ENCODE results near the gene DEDD. TPM values are rescaled to one million over a fixed set of nuclear protein-coding genes. Genes with fewer than 3 reads are reported as not detected.
A peak's percentile ranks its signal among the peaks of the same experiment; 100 is the strongest.

DEDD gene
- total RNA-seq, 1 donor from 2014 or later = 37.5 TPM

DNA sequence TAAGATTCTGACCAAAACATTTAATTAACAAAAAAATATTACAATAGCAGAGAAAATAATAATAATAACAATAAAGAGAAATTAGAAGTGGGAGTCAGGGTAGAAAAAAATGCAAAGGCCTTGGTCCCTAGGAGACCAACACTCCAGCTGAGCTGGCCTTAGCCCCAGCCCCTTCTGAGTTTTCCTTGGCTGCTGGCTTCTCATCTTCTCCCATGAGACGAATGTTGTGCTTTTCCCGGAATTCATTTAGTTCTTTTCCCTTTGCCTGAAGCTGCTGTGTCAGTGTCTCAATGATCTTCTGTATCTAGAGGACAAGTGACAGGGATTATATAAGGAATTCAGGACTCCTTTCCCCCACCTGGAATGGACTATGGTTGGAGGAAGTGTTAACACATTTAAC is 31.9 kb downstream of the DEDD start:
- intact Hi-C loops (cut with DNase I) = no loop called here
- no peak for ATAC-seq
- DNase-seq = no peak
- H3K4me3 ChIP-seq = no peak overlapping the region
- H3K36me3 ChIP-seq = peaks cover 38% of the 10 kb centered on the region
- H3K27ac ChIP-seq = no peak overlapping the region
- TF ChIP-seq, protein P1, sequence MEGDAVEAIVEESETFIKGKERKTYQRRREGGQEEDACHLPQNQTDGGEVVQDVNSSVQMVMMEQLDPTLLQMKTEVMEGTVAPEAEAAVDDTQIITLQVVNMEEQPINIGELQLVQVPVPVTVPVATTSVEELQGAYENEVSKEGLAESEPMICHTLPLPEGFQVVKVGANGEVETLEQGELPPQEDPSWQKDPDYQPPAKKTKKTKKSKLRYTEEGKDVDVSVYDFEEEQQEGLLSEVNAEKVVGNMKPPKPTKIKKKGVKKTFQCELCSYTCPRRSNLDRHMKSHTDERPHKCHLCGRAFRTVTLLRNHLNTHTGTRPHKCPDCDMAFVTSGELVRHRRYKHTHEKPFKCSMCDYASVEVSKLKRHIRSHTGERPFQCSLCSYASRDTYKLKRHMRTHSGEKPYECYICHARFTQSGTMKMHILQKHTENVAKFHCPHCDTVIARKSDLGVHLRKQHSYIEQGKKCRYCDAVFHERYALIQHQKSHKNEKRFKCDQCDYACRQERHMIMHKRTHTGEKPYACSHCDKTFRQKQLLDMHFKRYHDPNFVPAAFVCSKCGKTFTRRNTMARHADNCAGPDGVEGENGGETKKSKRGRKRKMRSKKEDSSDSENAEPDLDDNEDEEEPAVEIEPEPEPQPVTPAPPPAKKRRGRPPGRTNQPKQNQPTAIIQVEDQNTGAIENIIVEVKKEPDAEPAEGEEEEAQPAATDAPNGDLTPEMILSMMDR (IDR thresholded peaks at IDR 0.05) = no peak
- H3K9me3 ChIP-seq = no peaks in the 10 kb centered on the region
- H3K4me1 ChIP-seq = peaks cover 19% of the 10 kb centered on the region
- H3K27me3 ChIP-seq = no peaks in the 10 kb centered on the region

DNA sequence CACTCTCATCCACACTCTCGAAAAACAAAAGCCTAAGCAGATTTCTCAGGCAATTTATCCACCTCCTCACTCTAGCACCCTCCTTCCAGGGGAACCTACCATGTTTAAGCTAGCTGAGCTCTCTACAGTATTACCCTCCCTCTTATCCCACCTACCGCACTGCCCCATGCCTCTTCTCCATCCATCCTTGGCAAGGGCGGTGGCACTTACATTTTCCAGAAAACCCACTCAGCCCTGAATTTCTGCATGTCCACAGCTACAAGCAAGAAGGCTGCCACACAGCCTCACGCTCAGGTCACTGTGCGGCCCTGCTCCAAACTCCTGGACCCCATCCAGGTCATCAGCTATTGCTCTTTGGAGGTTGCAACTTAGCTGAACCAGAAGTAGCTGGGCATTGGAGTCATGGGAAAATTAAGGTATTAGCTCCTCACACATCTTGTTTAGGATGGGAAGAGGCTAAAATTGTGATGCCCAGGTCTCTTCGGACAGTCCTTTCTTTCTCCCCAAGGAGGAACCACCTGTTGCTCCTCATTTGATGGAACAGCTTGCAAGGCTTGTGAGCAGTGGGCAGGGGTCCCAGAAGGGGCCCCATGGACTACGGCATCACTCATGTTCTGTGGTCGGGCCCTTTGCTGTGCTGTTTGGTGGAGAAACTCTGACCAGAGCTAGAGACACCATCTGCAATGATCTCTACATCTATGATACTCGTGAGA is 33.2 kb downstream of the DEDD start:
- no peak overlapping the region for H3K27ac ChIP-seq
- H3K36me3 ChIP-seq = peaks cover 34% of the 10 kb centered on the region
- H3K4me3 ChIP-seq = peak overlapping the region; percentile 65
- TF ChIP-seq, protein P1 (IDR thresholded peaks at IDR 0.05) = no peak
- no peak for DNase-seq
- no peaks in the 10 kb centered on the region for H3K9me3 ChIP-seq
- intact Hi-C loops (cut with DNase I) = loop anchor here (5.0 kb wide), 1 partner anchor 107 kb away; no protein-coding TSS in a partner anchor
- H3K4me1 ChIP-seq = peaks cover 19% of the 10 kb centered on the region
- H3K27me3 ChIP-seq = no peaks in the 10 kb centered on the region
- ATAC-seq = no peak

DNA sequence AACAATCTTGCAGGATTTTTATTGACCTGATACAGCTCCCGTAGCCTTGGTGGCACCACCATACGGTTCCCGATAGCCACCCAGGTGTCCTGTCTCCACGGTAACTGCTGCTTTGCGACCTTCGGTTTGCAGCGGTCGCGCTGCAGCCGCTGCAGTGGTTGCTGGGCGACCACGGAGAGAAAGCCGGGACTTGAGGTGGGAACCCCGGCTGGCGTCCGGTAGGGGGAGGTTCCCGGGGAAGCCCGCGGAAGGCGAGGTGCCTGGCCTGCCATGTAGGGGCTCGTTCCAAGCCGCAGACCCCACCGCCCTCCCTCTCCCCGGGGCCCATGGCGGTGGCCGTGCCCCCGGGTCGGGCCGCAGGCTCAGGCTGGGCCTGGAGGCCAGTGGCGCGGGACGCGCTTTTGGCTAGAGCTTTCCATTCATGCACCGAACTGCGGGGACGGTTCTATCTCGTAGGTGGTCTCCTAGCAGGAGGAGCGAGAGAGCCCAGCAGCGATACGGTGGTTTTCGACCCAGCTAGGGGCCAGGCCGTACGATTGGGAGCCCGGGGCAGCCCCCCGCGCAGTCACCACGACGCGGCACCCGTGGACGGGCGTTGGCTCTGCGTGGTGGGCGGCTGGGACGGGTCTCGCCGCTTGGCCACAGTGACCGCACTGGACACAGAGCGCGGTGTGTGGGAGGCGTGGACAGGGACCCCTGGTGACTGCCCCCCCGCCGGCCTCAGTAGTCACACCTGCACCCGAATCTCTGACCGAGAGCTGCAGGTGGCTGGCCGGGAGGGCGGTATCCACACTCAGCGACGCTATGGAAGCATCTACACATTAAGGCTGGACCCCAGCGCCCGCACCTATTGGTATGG is 34.0 kb downstream of the DEDD start, which contains the start of gene KLHDC9:
Gene KLHDC9 (plus strand): TSS at position 152 of the 859 bp plus-strand sequence. CDS start 175 bp downstream, at position 327.
- TF ChIP-seq, protein P1 (IDR thresholded peaks at IDR 0.05) = peak; percentile 17
- DNase-seq (peak; percentile 92), ATAC-seq (peak; percentile 89)
- H3K4me3 ChIP-seq = peak within 1 kb of the TSS; percentile 65
- no peaks in the 10 kb centered on the region for H3K27me3 ChIP-seq
- H3K4me1 ChIP-seq = peaks cover 19% of the 10 kb centered on the region
- H3K9me3 ChIP-seq = no peaks in the 10 kb centered on the region
- H3K36me3 ChIP-seq = peaks cover 31% of the 10 kb centered on the region
- peak within 1 kb of the TSS; percentile 66 for H3K27ac ChIP-seq
- intact Hi-C loops (cut with DNase I) = loop anchor here (5.0 kb wide), 1 partner anchor 106 kb away; no protein-coding TSS in a partner anchor

DNA sequence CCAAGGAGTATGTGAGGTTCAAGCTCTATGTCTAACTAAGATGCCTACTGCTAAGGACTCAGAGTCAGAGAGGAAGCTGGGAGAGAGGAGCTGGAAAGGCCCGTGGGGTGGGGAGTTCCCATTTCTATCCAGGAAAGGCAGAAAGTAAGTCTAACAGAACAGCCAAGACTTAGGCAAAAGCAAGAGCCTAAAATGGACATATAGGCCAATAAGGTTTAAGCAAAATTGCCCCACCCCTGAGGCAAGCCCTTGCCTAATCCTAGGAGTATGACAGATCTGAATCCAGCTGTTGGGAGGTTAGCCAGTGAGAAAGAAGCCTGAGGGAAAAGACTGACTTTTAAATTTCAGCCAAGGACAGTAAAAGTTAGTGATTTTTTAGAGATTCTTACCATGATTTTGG is 35.9 kb downstream of the DEDD start:
- H3K4me3 ChIP-seq = no peak overlapping the region
- H3K36me3 ChIP-seq = peaks cover 18% of the 10 kb centered on the region
- intact Hi-C loops (cut with DNase I) = loop anchor here (5.0 kb wide), 1 partner anchor 104 kb away; no protein-coding TSS in a partner anchor
- TF ChIP-seq, protein P1 (IDR thresholded peaks at IDR 0.05) = no peak
- H3K27ac ChIP-seq = peak overlapping the region; percentile 66
- ATAC-seq (peak; percentile 4), DNase-seq (no peak)
- no peaks in the 10 kb centered on the region for H3K27me3 ChIP-seq
- peaks cover 19% of the 10 kb centered on the region for H3K4me1 ChIP-seq
- no peaks in the 10 kb centered on the region for H3K9me3 ChIP-seq

DNA sequence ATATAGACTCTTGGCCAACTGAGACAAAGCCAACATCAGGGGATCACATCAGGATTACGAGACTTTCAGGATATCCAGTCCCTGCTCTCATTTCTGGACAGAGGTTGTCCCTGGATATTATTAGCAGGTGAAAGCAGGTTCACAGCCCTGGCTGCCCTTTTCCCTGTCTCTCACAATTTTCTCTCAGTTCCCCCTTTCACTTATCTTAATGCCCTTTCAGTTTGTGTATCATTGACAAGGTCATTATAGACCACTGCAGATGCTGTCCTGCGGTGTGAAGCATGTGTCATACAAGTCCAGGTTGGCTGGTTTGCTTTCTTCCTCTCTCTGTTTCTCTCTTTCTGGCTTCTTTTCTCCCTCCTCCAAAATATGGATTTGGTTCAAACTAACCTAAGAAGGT is 36.5 kb downstream of the DEDD start:
- ATAC-seq (no peak), DNase-seq (no peak)
- no peak overlapping the region for H3K4me3 ChIP-seq
- H3K4me1 ChIP-seq = peaks cover 19% of the 10 kb centered on the region
- H3K27me3 ChIP-seq = no peaks in the 10 kb centered on the region
- TF ChIP-seq, protein P1 (IDR thresholded peaks at IDR 0.05) = no peak
- H3K36me3 ChIP-seq = peaks cover 13% of the 10 kb centered on the region
- H3K9me3 ChIP-seq = no peaks in the 10 kb centered on the region
- intact Hi-C loops (cut with DNase I) = loop anchor here (5.0 kb wide), 1 partner anchor 104 kb away; no protein-coding TSS in a partner anchor
- H3K27ac ChIP-seq = peak overlapping the region; percentile 3

All from upper lobe of right lung (tissue), 1 donor.